Measurements from ENCODE around the gene IGFBP5. TPM values are rescaled to one million over a fixed set of nuclear protein-coding genes. Genes with fewer than 3 reads are reported as not detected.
A peak's percentile ranks its signal among the peaks of the same experiment; 100 is the strongest.

Gene IGFBP5
- total and polyA plus RNA-seq, 2 of the 8 experiments (the other 6 are each of a cell fraction or from before 2014, with no cell fraction given): 2.2 to 2.5 TPM

DNA sequence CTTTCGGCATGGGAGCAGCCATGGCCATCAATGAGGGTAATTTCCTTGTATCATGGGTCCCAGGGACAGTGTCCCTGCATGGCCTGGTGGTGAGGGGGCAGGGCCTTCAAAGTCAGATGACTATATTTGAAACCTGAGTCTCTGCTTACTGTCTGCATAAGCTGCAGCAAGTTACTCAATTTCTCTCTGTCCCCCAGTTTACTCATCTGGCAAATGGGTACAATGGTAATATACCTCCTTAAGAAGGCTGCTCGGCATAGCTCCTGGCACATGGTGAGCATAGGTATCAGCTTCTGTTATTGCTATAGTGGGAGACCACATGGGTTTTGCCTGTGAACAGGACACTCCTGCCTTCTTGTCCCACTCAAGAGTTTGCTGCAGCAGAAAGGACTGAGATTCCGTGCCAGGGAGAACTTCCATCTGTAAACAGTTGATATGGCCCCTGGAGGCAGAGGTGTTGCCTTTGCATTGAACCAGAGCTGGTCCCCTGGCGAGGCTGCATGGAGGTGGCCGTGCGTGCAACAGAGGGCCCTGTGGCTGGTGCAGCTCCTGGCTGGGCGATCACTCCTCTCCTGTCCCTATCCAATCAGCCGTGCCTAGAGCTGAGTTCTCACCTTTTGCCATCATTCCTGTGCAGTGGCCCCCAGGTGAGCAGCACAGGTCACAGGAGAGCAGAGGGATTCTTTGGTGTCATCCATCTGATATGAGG lies 22.7 kb upstream of the IGFBP5 start:
- Histone ChIP-seq H2BK20ac (ENCODE audit: low read length) (no peak overlapping the region), H3K4me2 (ENCODE audit: insufficient read depth in 1 of 2, low read depth in 2 of 2, low read length in 2 of 2) (no peak overlapping the region), H3K27ac (ENCODE audit: low read depth, low read length) (no peak overlapping the region), H4K20me1 (replicated peaks in 1 of 2; ENCODE audit: control insufficient read depth in 1 of 2, insufficient read depth in 2 of 2, low read length in 2 of 2) (no peaks in the 10 kb centered on the region), H2BK15ac (ENCODE audit: low read length) (no peak overlapping the region; the same call in 1 of the 2 replicates), H3K9ac (replicated peaks in 1 of 4; ENCODE audit: extremely low read depth in 1 of 4, low read depth in 3 of 4, low read length in 3 of 4) (no peak overlapping the region; a peak in 2 of 7 replicates), H4K91ac (replicated peaks; ENCODE audit: insufficient read length, low read length) (no peak overlapping the region), H3K4me3 (ENCODE audit: extremely low read depth in 1 of 4, insufficient read depth in 2 of 4, low read depth in 3 of 4, low read length in 4 of 4) (no peak overlapping the region), H2AK5ac (ENCODE audit: low read depth, low read length) (no peak overlapping the region), H3K18ac (ENCODE audit: extremely low read depth, low read length) (no peak overlapping the region), H3K79me1 (ENCODE audit: low read depth, low read length) (no peaks in the 10 kb centered on the region), H3K4ac (replicated peaks; ENCODE audit: insufficient read length, low read depth, low read length) (no peak overlapping the region), H3K4me1 (replicated peaks in 1 of 4; ENCODE audit: control insufficient read depth in 3 of 4, insufficient read depth in 4 of 4, low read length in 3 of 4) (peaks cover 0 to 2% (median 0%) of the 10 kb centered on the region in 4 experiments; a peak in 1 of 7 replicates), H2AFZ (ENCODE audit: low read length) (no peak overlapping the region), H3K14ac (ENCODE audit: insufficient read length) (no peak overlapping the region), H2BK120ac (replicated peaks; ENCODE audit: low read depth, low read length) (no peak overlapping the region), H4K5ac (ENCODE audit: insufficient read length, low read depth, low read length) (no peak overlapping the region), H2BK12ac (ENCODE audit: low read depth, low read length) (no peak overlapping the region; the same call in 1 of the 2 replicates), H3K23ac (ENCODE audit: insufficient read length) (no peak overlapping the region), H4K8ac (ENCODE audit: extremely low read depth, insufficient read depth, low read length) (peak overlapping the region; percentile 65), H3K79me2 (ENCODE audit: control insufficient read depth in 1 of 2, insufficient read depth in 2 of 2, low read length in 2 of 2) (no peaks in the 10 kb centered on the region), H3K27me3 (replicated peaks in 1 of 4; ENCODE audit: control insufficient read depth in 3 of 4, extremely low read depth in 1 of 4, insufficient read depth in 3 of 4, low read length in 3 of 4) (no peaks in the 10 kb centered on the region), H3K23me2 (ENCODE audit: low read depth, low read length) (no peaks in the 10 kb centered on the region), H2BK5ac (ENCODE audit: low read depth, low read length) (no peak overlapping the region), H3K56ac (replicated peaks; ENCODE audit: insufficient read length, low read depth, low read length) (no peak overlapping the region), H3K9me3 (ENCODE audit: insufficient read depth in 2 of 2, low read depth in 1 of 2, low read length in 1 of 2) (no peaks in the 10 kb centered on the region), H3K36me3 (ENCODE audit: control insufficient read depth in 2 of 4, insufficient read depth in 4 of 4, low read length in 3 of 4) (no peaks in the 10 kb centered on the region)
- DNase-seq (ENCODE audit: low read depth in 1 of 2, low spot score in 2 of 2): no peak
- ChIA-PET POLR2A (ENCODE audit: partially characterized antibody) (no interaction called here), CTCF (ENCODE audit: partially characterized antibody) (interaction anchor here (0.8 to 2.4 kb wide), 6 partner anchors 10 to 22 kb away, joined by 3 to 7 read pairs (median 4); no protein-coding TSS in a partner anchor)
- FAIRE-seq: no peak
- peak; percentile 55; the same call in 1 of the 2 replicates for TF ChIP-seq KDM1A (IDR thresholded peaks at IDR 0.05; ENCODE audit: borderline replicate concordance, low read length)
- TF ChIP-seq HDAC2 (IDR thresholded peaks at IDR 0.05; ENCODE audit: borderline replicate concordance in 1 of 2, low read depth in 2 of 2, low read length in 2 of 2): 0 out of 4 replicates have a peak, but pooled peaks of 1 of the 2 experiments have one; percentile 59
- TF ChIP-seq, protein P1, sequence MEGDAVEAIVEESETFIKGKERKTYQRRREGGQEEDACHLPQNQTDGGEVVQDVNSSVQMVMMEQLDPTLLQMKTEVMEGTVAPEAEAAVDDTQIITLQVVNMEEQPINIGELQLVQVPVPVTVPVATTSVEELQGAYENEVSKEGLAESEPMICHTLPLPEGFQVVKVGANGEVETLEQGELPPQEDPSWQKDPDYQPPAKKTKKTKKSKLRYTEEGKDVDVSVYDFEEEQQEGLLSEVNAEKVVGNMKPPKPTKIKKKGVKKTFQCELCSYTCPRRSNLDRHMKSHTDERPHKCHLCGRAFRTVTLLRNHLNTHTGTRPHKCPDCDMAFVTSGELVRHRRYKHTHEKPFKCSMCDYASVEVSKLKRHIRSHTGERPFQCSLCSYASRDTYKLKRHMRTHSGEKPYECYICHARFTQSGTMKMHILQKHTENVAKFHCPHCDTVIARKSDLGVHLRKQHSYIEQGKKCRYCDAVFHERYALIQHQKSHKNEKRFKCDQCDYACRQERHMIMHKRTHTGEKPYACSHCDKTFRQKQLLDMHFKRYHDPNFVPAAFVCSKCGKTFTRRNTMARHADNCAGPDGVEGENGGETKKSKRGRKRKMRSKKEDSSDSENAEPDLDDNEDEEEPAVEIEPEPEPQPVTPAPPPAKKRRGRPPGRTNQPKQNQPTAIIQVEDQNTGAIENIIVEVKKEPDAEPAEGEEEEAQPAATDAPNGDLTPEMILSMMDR (IDR thresholded peaks at IDR 0.05; ENCODE audit: control extremely low read depth in 1 of 3, insufficient read depth in 1 of 3, low read depth in 1 of 3, low read length in 3 of 3): no peak
- no peak for TF ChIP-seq EZH2 (IDR thresholded peaks at IDR 0.05; ENCODE audit: low read depth, low read length, severe bottlenecking)
- WGBS, 2 experiments (ENCODE audit: extremely low coverage in 1 of 2, insufficient coverage in 1 of 2, insufficient read length in 1 of 2, insufficient replicate concordance in 2 of 2, low coverage in 1 of 2, low lambda C conversion rate in 2 of 2, missing lambda C conversion rate in 1 of 2): 89% methylated on average over 8 of the region's 8 CpGs; no CpG with 5 or more reads in 1 of the 2 experiments

Measured in H1 (cell line).